ENCODE measurements around the gene SLC41A3.
"Not testable (repeated sequence)": the region's sequence is repeated elsewhere in the genome, so short reads cannot be mapped to it uniquely, and the experiment has no call there.

Gene SLC41A3

GRCh38 chr3:126051234-126051633, 32.7 kb downstream of the SLC41A3 start:
- no peak for DNase-seq

GRCh38 chr3:126050626-126051025, 33.3 kb downstream of the SLC41A3 start:
- DNase-seq, result no peak

GRCh38 chr3:126050050-126050392, 33.9 kb downstream of the SLC41A3 start:
- no peak for DNase-seq

GRCh38 chr3:126049289-126050049, 34.5 kb downstream of the SLC41A3 start:
- DNase-seq, result no peak

GRCh38 chr3:126040386-126040785, 43.5 kb downstream of the SLC41A3 start:
- no peak for DNase-seq

- no peak for DNase-seq
Measured at GRCh38 chr3:126039870-126040269, 44.1 kb downstream of the SLC41A3 start.

GRCh38 chr3:126038791-126039190, 45.1 kb downstream of the SLC41A3 start:
- DNase-seq, result not testable (repeated sequence)

- DNase-seq, result no peak
Measured at GRCh38 chr3:126036056-126036549, 47.8 kb downstream of the SLC41A3 start.

- DNase-seq, result no peak
Measured at GRCh38 chr3:126035362-126036050, 48.4 kb downstream of the SLC41A3 start.

GRCh38 chr3:126034481-126035361, 49.2 kb downstream of the SLC41A3 start:
- no peak for DNase-seq

- DNase-seq, result no peak
Measured at GRCh38 chr3:126033765-126034164, 50.2 kb downstream of the SLC41A3 start.

- no peak for DNase-seq
Measured at GRCh38 chr3:126033051-126033745, 50.7 kb downstream of the SLC41A3 start.

GRCh38 chr3:126031981-126032471, 51.9 kb downstream of the SLC41A3 start:
- DNase-seq, result no peak

GRCh38 chr3:126030455-126030854, 53.5 kb downstream of the SLC41A3 start:
- no peak for DNase-seq

- DNase-seq, result no peak
Measured at GRCh38 chr3:126029241-126029640, 54.7 kb downstream of the SLC41A3 start.

GRCh38 chr3:126028096-126028495, 55.8 kb downstream of the SLC41A3 start:
- no peak for DNase-seq

- DNase-seq, result no peak
Measured at GRCh38 chr3:126026761-126027160, 57.2 kb downstream of the SLC41A3 start.

GRCh38 chr3:126026277-126026751, 57.6 kb downstream of the SLC41A3 start:
- no peak for DNase-seq

- DNase-seq, result no peak
Measured at GRCh38 chr3:126025862-126026261, 58.1 kb downstream of the SLC41A3 start.

- DNase-seq, result no peak
Measured at GRCh38 chr3:126025116-126025729, 58.7 kb downstream of the SLC41A3 start.

- DNase-seq, result no peak
Measured at GRCh38 chr3:126024049-126024854, 59.7 kb downstream of the SLC41A3 start.
